Endothelial cell of umbilical vein (primary cell): Measurements from ENCODE around the gene ARTN. TPM values are rescaled to one million over a fixed set of nuclear protein-coding genes. Genes with fewer than 3 reads are reported as not detected.

Experiments
- BruUV-seq: library from RNA; stranded (reverse); fragments of 400-500 nt; replicated peaks from 2 replicates; lab custom pipeline; 2021; lab: Mats Ljungman, UMichigan
- CTCF ChIA-PET: fragments of 300-600, 350-600 bp; sonication (Branson Sonifier 250); formaldehyde crosslinking; loops from one replicate; lab custom pipeline; 2021; ENCODE audit warnings: antibody characterized with exemption, inconsistent platforms; lab: Charles Lee
- POLR2A ChIA-PET: fragments of 300-600, 350-600 bp; sonication (Branson Sonifier 250); formaldehyde crosslinking; loops from one replicate; lab custom pipeline; 2021; ENCODE audit warnings: antibody characterized with exemption, inconsistent platforms; lab: Charles Lee
- DNase-seq: peaks from one replicate; pipeline ENCODE4 v3.0.0-alpha.2; 2011; ENCODE audit warnings: low read depth, low spot score
- FAIRE-seq: peaks from 2 replicates; lab custom pipeline; 2011; peaks lifted over from hg19 to GRCh38; lab: Jason Lieb, UNC
- H2AFZ ChIP-seq: 2 replicates; pipeline ENCODE4 v1.6.0; 2012; ENCODE audit warnings: low read depth, low read length, control low read depth, inconsistent platforms
- H3K27ac ChIP-seq: 2 replicates; pipeline ENCODE4 v1.5.1; 2011; ENCODE audit warnings: low read depth, mild to moderate bottlenecking, control low read depth, low read length, moderate library complexity; ENCODE audit not compliant: insufficient read depth
- H3K27me3 ChIP-seq, 2 experiments: 2 replicates each; pipeline versions ENCODE4 v1.6.0 to v1.6.1; 2011; ENCODE audit warnings: low read length in 2 of 2, mixed read lengths in 1 of 2; ENCODE audit not compliant: control insufficient read depth in 2 of 2, insufficient read depth in 2 of 2
- H3K36me3 ChIP-seq, 2 experiments: 2 replicates in 1 of 2; 3 replicates in 1 of 2; pipeline ENCODE4 v1.5.1; 2011; ENCODE audit warnings: low read length in 2 of 2, mild to moderate bottlenecking in 1 of 2, moderate library complexity in 1 of 2; ENCODE audit not compliant: control insufficient read depth in 2 of 2, insufficient read depth in 2 of 2; ENCODE audit errors: extremely low read depth in 1 of 2
- H3K4me1 ChIP-seq: 3 replicates; pipeline ENCODE4 v1.5.1; 2011; ENCODE audit warnings: mild to moderate bottlenecking, low read length; ENCODE audit not compliant: control insufficient read depth, insufficient read depth; ENCODE audit errors: extremely low read depth
- H3K4me2 ChIP-seq: 2 replicates; pipeline ENCODE4 v1.6.1; 2011; ENCODE audit warnings: low read length, control low read depth, mixed read lengths; ENCODE audit not compliant: insufficient read depth
- H3K4me3 ChIP-seq, 3 experiments: fragments of 200-600 bp in 1 of 3; sonication (generic), shearing (Covaris generic) in 1 of 3; replicated peaks in 1 of 3; 2 replicates each; pipeline ENCODE4 v1.5.1; 2011 to 2016; ENCODE audit warnings: control low read depth in 3 of 3, low read length in 3 of 3, mild to moderate bottlenecking in 2 of 3, inconsistent platforms in 1 of 3, low read depth in 1 of 3, moderate library complexity in 1 of 3; ENCODE audit not compliant: insufficient read depth in 1 of 3
- H3K79me2 ChIP-seq: 2 replicates; pipeline ENCODE4 v1.6.0; 2012; ENCODE audit warnings: low read length, inconsistent platforms; ENCODE audit not compliant: control insufficient read depth, insufficient read depth
- H3K9ac ChIP-seq: replicated peaks from 2 replicates; pipeline ENCODE3; 2011; ENCODE audit warnings: low read length, control low read depth; ENCODE audit not compliant: insufficient read depth; ENCODE audit errors: extremely low read depth
- H3K9me1 ChIP-seq: replicated peaks from 3 replicates; pipeline ENCODE4 v1.6.0; 2011; ENCODE audit warnings: mild to moderate bottlenecking, low read length; ENCODE audit not compliant: control insufficient read depth, insufficient read depth; ENCODE audit errors: extremely low read depth
- H3K9me3 ChIP-seq: replicated peaks from 2 replicates; pipeline ENCODE4 v1.5.1; 2012; ENCODE audit warnings: low read length, inconsistent platforms; ENCODE audit not compliant: control insufficient read depth, insufficient read depth
- H4K20me1 ChIP-seq: replicated peaks from 2 replicates; pipeline ENCODE3; 2011; ENCODE audit warnings: mild to moderate bottlenecking, low read length; ENCODE audit not compliant: control insufficient read depth, insufficient read depth; ENCODE audit errors: extremely low read depth
- EZH2 ChIP-seq: IDR thresholded peaks from 2 replicates; pipeline ENCODE4 v1.6.1; 2012; ENCODE audit warnings: borderline replicate concordance, low read depth, mild to moderate bottlenecking, moderate library complexity, low read length, inconsistent platforms; ENCODE audit not compliant: severe bottlenecking
- FOS ChIP-seq: IDR thresholded peaks from 2 replicates; pipeline ENCODE4 v1.6.1; 2011; ENCODE audit warnings: mild to moderate bottlenecking, low read length, moderate library complexity, borderline replicate concordance; ENCODE audit not compliant: insufficient read depth
- GATA2 ChIP-seq: IDR thresholded peaks from 2 replicates; pipeline ENCODE4 v1.7.0; 2011; ENCODE audit warnings: low read depth, mild to moderate bottlenecking, moderate library complexity, mixed read lengths, low read length; ENCODE audit not compliant: insufficient read length, insufficient read depth
- JUN ChIP-seq: IDR thresholded peaks from 2 replicates; pipeline ENCODE4 v1.6.1; 2011; ENCODE audit warnings: borderline replicate concordance, low read depth; ENCODE audit not compliant: insufficient read length, insufficient read depth
- MYC ChIP-seq: IDR thresholded peaks from one replicate; pipeline ENCODE4 v1.6.1; 2011; ENCODE audit warnings: mild to moderate bottlenecking, low read depth, low read length
- POLR2A ChIP-seq: IDR thresholded peaks from 2 replicates; pipeline ENCODE4 v1.6.1; 2012; ENCODE audit warnings: low read depth, mild to moderate bottlenecking, control low read depth, low read length
- POLR2AphosphoS5 ChIP-seq: IDR thresholded peaks from 2 replicates; pipeline ENCODE4 v1.6.1; 2012; ENCODE audit warnings: low read depth, mild to moderate bottlenecking, control low read depth, low read length, moderate library complexity; ENCODE audit not compliant: insufficient read depth
- dilution Hi-C: fragments of 300-500 bp; cut with MboI; formaldehyde crosslinking; loops from one replicate; pipeline ENCODE4 v1.15.0; 2019; ENCODE audit warnings: low sequenced_read_pairs; ENCODE audit not compliant: extremely low pct_ligation_motif_present
- intact Hi-C: fragments of 100-400 bp; cut with micrococcal nuclease; formaldehyde crosslinking; loops from one replicate; pipeline ENCODE4 v1.10.0; 2022
- polyA plus RNA-seq, 4 experiments: library from polyadenylated mRNA; depleted of rRNA in 3 of 4; stranded (reverse) in 3 of 4; unstranded in 1 of 4; fragments of >200 nt; gene quantifications; 2 replicates each; pipeline versions ENCODE4 v1.2.1 to v1.2.3, GENCODE V29; 2011 to 2012; ENCODE audit warnings: missing spikeins in 1 of 4
- total RNA-seq: library from RNA; stranded (reverse); gene quantifications from 2 replicates; pipeline ENCODE4 v1.2.3, GENCODE V29; 2021
- TF ChIP-seq, protein P1 (sequence below), 2 donors: IDR thresholded peaks; 1 replicate in 1 of 2; 2 replicates in 1 of 2; pipeline ENCODE4 v1.5.1; 2011; ENCODE audit warnings: low read length in 2 of 2, mild to moderate bottlenecking in 2 of 2, moderate library complexity in 2 of 2, control low read depth in 1 of 2, inconsistent platforms in 1 of 2, low read depth in 1 of 2; ENCODE audit not compliant: insufficient read depth in 1 of 2; ENCODE audit errors: extremely low read depth in 1 of 2
- TF ChIP-seq, protein P2 (sequence below): IDR thresholded peaks from 2 replicates; pipeline ENCODE4 v1.6.1; 2011; ENCODE audit not compliant: insufficient read depth, insufficient read length

Gene ARTN
- total and polyA plus RNA-seq, 2 donors (not counting 3 experiments of a cell fraction or from before 2014, with no cell fraction given), result 0.11 to 0.18 TPM

DNA sequence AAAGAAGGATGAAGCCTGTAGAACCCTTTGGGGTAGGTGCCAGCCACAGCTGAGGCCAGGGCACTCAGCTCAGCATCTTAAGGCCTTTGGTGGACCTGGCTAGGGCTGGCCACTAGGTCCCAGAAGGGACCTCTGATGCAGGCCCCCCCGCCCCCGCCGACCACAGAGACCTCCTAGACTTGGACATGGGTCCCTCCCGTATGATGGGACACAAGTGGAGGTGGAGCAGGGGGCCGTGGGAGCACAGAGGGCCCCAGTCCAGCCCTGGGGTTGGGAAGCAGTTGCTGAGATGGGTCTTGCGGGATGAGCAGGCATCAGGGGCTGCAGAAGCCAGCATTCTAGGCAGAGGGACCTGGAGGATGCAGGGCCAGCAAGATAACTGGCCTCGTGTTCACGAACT lies 48.6 kb downstream of the ARTN start:
- intact Hi-C loops (no loop called here), dilution Hi-C loops (no loop called here)
- POLR2A ChIA-PET, result no interaction called here
- TF ChIP-seq, protein P1, sequence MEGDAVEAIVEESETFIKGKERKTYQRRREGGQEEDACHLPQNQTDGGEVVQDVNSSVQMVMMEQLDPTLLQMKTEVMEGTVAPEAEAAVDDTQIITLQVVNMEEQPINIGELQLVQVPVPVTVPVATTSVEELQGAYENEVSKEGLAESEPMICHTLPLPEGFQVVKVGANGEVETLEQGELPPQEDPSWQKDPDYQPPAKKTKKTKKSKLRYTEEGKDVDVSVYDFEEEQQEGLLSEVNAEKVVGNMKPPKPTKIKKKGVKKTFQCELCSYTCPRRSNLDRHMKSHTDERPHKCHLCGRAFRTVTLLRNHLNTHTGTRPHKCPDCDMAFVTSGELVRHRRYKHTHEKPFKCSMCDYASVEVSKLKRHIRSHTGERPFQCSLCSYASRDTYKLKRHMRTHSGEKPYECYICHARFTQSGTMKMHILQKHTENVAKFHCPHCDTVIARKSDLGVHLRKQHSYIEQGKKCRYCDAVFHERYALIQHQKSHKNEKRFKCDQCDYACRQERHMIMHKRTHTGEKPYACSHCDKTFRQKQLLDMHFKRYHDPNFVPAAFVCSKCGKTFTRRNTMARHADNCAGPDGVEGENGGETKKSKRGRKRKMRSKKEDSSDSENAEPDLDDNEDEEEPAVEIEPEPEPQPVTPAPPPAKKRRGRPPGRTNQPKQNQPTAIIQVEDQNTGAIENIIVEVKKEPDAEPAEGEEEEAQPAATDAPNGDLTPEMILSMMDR (IDR thresholded peaks at IDR 0.05; ENCODE audit: extremely low read depth in 1 of 2, insufficient read depth in 1 of 2, low read depth in 1 of 2, low read length in 2 of 2), result no peak
- no peak for TF ChIP-seq POLR2AphosphoS5
- TF ChIP-seq GATA2, result no peak
- TF ChIP-seq, protein P2, sequence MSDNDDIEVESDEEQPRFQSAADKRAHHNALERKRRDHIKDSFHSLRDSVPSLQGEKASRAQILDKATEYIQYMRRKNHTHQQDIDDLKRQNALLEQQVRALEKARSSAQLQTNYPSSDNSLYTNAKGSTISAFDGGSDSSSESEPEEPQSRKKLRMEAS, result no peak
- no peak for TF ChIP-seq EZH2
- no peak for TF ChIP-seq FOS
- TF ChIP-seq JUN, result no peak
- no peak for TF ChIP-seq MYC
- no peak for TF ChIP-seq POLR2A
- Histone ChIP-seq H3K9me3 (no peaks in the 10 kb centered on the region), H3K27me3 (no peaks in the 10 kb centered on the region), H4K20me1 (no peaks in the 10 kb centered on the region), H3K79me2 (peaks cover 28% of the 10 kb centered on the region), H3K9me1 (no peaks in the 10 kb centered on the region), H3K4me3 (no peak overlapping the region), H2AFZ (no peak overlapping the region), H3K27ac (no peak overlapping the region), H3K36me3 (peaks cover 0 to 13% of the 10 kb centered on the region in 2 experiments), H3K9ac (no peak overlapping the region), H3K4me1 (peaks cover 17% of the 10 kb centered on the region), H3K4me2 (no peak overlapping the region)
- DNase-seq, result no peak
- no TSS peak for BruUV-seq
- FAIRE-seq, result no peak
- CTCF ChIA-PET, result no interaction called here
